DOHH2 (cell line): ENCODE data around the gene SULF2.

Source experiments
- CTCF ChIP-seq: fragments of 200-600 bp; sonication (generic); IDR thresholded peaks from one replicate; pipeline ENCODE4 v1.5.1; 2014; ENCODE audit warnings: antibody characterized with exemption, mild to moderate bottlenecking, low read depth, low read length; ENCODE audit not compliant: poor library complexity, severe bottlenecking
- EZH2phosphoT487 ChIP-seq: fragments of 200-600 bp; sonication (generic); IDR thresholded peaks from 2 replicates; pipeline ENCODE4 v1.6.1; 2017; ENCODE audit warnings: borderline replicate concordance, mild to moderate bottlenecking, antibody characterized with exemption, low read length, moderate library complexity, mixed read lengths

DNA sequence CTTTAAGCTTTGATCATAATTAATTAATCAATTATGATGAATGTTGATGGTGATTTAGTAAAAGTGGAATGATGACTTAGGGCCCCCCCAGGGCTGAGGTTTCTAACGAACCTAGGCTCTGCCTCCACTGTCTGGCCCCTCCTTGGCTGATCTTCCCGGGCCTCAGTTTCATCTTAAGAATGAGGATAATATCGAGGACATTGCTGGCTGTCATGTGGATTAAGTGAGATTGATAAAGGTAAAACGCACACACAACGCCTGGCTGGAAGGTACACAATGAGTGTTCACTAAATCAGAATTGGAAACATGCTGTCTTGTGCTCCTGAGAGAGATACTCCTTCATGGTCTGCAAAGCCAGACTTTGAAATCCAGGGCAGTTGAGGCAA, 5.3 kb upstream of the SULF2 start:
- TF ChIP-seq CTCF (no peak), EZH2phosphoT487 (no peak)
